Activated CD8-positive, alpha-beta T cell treated with anti-CD3 and anti-CD28 coated beads for 36 hours (primary cell): ENCODE results near the gene EPHA10. TPM values are rescaled to one million over a fixed set of nuclear protein-coding genes. Genes with fewer than 3 reads are reported as not detected.

ENCODE experiments used
- ATAC-seq: fragments of 200-7000 bp; cut with Tn5 transposase; one replicate; pipeline ENCODE4 v1.10.0; 2021; ENCODE audit warnings: mild to moderate bottlenecking, moderate library complexity
- CTCF ChIA-PET: fragments of 350-600 bp; sonication (Branson Sonifier 250); formaldehyde crosslinking; loops from one replicate; lab custom pipeline; 2021; ENCODE audit warnings: antibody characterized with exemption; lab: Charles Lee
- POLR2A ChIA-PET: fragments of 350-600 bp; sonication (Branson Sonifier 250); formaldehyde crosslinking; loops from one replicate; lab custom pipeline; 2021; ENCODE audit warnings: antibody characterized with exemption; lab: Charles Lee
- DNase-seq: peaks from one replicate; pipeline ENCODE4 v3.0.0-alpha.2; 2020
- H3K27ac Mint-ChIP-seq: one replicate; pipeline ENCODE4 v1.8.0; 2021; ENCODE audit warnings: mild to moderate bottlenecking, mixed read lengths
- H3K27me3 Mint-ChIP-seq: one replicate; pipeline ENCODE4 v1.8.0; 2021; ENCODE audit warnings: mixed read lengths
- H3K36me3 Mint-ChIP-seq: one replicate; pipeline ENCODE4 v1.8.0; 2021; ENCODE audit warnings: low read depth, mixed read lengths
- H3K4me1 Mint-ChIP-seq: one replicate; pipeline ENCODE4 v1.8.0; 2021; ENCODE audit warnings: low read depth, mixed read lengths
- H3K4me3 Mint-ChIP-seq: one replicate; pipeline ENCODE4 v1.8.0; 2021; ENCODE audit warnings: mild to moderate bottlenecking, moderate library complexity, mixed read lengths
- H3K9me3 Mint-ChIP-seq: one replicate; pipeline ENCODE4 v1.8.0; 2021; ENCODE audit warnings: mixed read lengths
- CTCF ChIP-seq: fragments of 200-600 bp; IDR thresholded peaks from one replicate; pipeline ENCODE4 v1.8.0; 2022; ENCODE audit warnings: antibody characterized with exemption, mild to moderate bottlenecking
- intact Hi-C: fragments of 100-400 bp; cut with micrococcal nuclease; formaldehyde crosslinking; loops from one replicate; pipeline ENCODE4 v1.10.0; 2022
- total RNA-seq, 2 experiments: library from RNA; stranded (reverse); gene quantifications; one replicate each; pipeline ENCODE4 v1.2.3, GENCODE V29; 2021

The EPHA10 gene
- total RNA-seq, 2 experiments from 2014 or later = not detected

- POLR2A ChIA-PET = interaction anchor here (0.7 to 3.4 kb wide), 2 partner anchors 44 to 193 kb away, joined by 3 to 18 read pairs; partner anchors contain the start of genes C1orf122 and YRDC
- CTCF ChIA-PET = interaction anchor here (1.0 kb wide), 1 partner anchor 71 kb away, joined by 3 read pairs; the partner anchor contains the start of gene CDCA8
- peaks cover 57% of the 10 kb centered on the region for H3K27me3 Mint-ChIP-seq
- H3K4me3 Mint-ChIP-seq = no peak overlapping the region
- H3K9me3 Mint-ChIP-seq = no peaks in the 10 kb centered on the region
- no peak for TF ChIP-seq CTCF
- peaks cover 17% of the 10 kb centered on the region for H3K4me1 Mint-ChIP-seq
- H3K36me3 Mint-ChIP-seq = no peaks in the 10 kb centered on the region
- DNase-seq (no peak), ATAC-seq (no peak)
- intact Hi-C loops = no loop called here
- no peak overlapping the region for H3K27ac Mint-ChIP-seq
These were observed 1.0 kb downstream of the EPHA10 start for GRCh38 chr1:37763791-37764413.

- ChIA-PET POLR2A (no interaction called here), CTCF (no interaction called here)
- Mint-ChIP-seq H3K36me3 (no peaks in the 10 kb centered on the region), H3K27ac (no peak overlapping the region), H3K9me3 (no peaks in the 10 kb centered on the region), H3K27me3 (peaks cover 48% of the 10 kb centered on the region), H3K4me3 (no peak overlapping the region), H3K4me1 (peaks cover 17% of the 10 kb centered on the region)
- ATAC-seq (no peak), DNase-seq (no peak)
- no peak for TF ChIP-seq CTCF
- intact Hi-C loops = no loop called here
These were observed 2.4 kb downstream of the EPHA10 start for GRCh38 chr1:37762516-37762915.

GRCh38 chr1:37761416-37762095 is 3.4 kb downstream of the EPHA10 start:
- Mint-ChIP-seq H3K4me1 (peaks cover 17% of the 10 kb centered on the region), H3K9me3 (no peaks in the 10 kb centered on the region), H3K27ac (no peak overlapping the region), H3K36me3 (no peaks in the 10 kb centered on the region), H3K4me3 (no peak overlapping the region), H3K27me3 (peaks cover 40% of the 10 kb centered on the region)
- intact Hi-C loops = no loop called here
- CTCF ChIA-PET = no interaction called here
- POLR2A ChIA-PET = interaction anchor here (0.6 kb wide), 1 partner anchor 15 kb away, joined by 5 read pairs; no protein-coding TSS in a partner anchor
- DNase-seq = no peak
- no peak for ATAC-seq
- TF ChIP-seq CTCF = no peak

- intact Hi-C loops = loop anchor here (5.0 kb wide), 1 partner anchor 43 kb away; no protein-coding TSS in a partner anchor
- no peak for DNase-seq
- ChIA-PET POLR2A (interaction anchor here (1.6 kb wide), 1 partner anchor 70 kb away, joined by 3 read pairs; no protein-coding TSS in a partner anchor), CTCF (interaction anchor here (1.0 to 1.1 kb wide), 2 partner anchors 12 to 100 kb away, joined by 3 read pairs; partner anchors contain the start of gene MTF1)
- TF ChIP-seq CTCF = no peak
- Mint-ChIP-seq H3K4me1 (peaks cover 10% of the 10 kb centered on the region), H3K4me3 (no peak overlapping the region), H3K27me3 (peaks cover 29% of the 10 kb centered on the region), H3K9me3 (no peaks in the 10 kb centered on the region), H3K36me3 (no peaks in the 10 kb centered on the region), H3K27ac (no peak overlapping the region)
- no peak for ATAC-seq
These were observed 5.5 kb downstream of the EPHA10 start for GRCh38 chr1:37759451-37759850.
